ENCODE data around the gene EEPD1. TPM values are rescaled to one million over a fixed set of nuclear protein-coding genes. Genes with fewer than 3 reads are reported as not detected.

The EEPD1 gene
- total RNA-seq, 2 donors from 2014 or later, result 4.0 to 6.8 TPM

DNA sequence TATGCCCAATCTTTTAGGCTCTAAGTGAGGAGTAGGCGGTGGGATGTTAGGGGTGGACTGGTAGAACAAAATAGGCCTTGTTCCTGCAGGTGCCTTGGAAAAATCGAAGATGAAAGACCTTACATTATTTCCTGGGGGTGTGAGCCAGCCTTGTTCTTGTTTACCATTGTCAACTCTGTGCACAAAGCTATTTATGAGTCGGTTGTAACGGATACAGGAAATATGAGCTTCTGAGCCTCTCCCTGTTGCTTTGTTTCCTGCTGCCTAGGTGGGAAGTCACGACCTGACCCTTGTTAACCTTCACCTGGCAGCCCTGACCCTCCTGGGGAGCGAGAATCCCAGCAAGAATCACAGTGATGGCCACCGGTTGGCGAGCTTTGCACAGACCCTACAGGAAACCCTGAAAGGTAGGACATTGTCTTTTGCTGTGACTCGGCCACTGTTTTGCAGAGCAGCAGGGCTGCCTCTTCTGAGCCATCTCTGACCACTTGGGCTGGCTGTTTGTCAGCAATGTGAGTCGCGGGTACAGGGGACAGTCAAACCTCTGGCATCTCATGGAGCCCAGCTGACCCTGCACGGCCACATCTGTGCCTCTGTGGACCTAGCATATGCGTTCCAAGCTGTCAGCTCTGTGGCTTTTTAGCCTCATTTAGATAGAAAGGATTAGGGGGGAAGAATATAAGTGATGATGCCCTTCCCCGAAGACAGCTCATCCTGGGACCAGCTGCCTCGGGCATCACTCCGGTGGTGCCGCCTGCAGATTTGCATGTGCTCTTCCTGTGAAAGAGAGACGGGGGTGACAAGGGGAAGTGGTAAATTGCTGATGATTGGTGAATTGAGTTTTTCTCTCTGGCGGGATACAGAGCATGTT, 134.6 kb downstream of the EEPD1 start:
- Histone ChIP-seq H3K4me3 (no peak overlapping the region), H3K9me3 (no peaks in the 10 kb centered on the region)

DNA sequence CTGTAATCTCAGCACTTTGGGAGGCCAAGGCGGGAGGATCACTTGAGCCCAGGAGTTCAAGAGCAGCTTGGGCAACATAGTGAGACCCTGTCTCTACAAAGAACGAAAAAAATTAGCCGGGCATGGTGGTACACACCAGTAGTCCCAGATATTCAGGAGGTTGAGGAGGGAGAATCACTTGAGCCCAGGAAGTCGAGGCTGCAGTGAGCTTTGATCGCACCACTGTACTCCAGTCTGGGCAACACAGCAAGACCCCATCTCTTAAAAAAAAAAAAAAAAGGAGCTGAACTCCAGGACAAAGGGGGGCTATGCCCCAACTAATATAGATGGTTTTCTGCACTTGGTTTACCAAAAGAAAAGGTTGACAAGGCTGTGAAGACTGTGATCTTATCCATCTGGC, 135.4 kb downstream of the EEPD1 start:
- no peak overlapping the region for H3K4me3 ChIP-seq
- no peaks in the 10 kb centered on the region for H3K27me3 ChIP-seq
- no peak for DNase-seq (ENCODE audit: low spot score)
- H3K4me1 ChIP-seq, result peaks cover 0 to 35% of the 10 kb centered on the region in 2 donors
- H3K9me3 ChIP-seq, result no peaks in the 10 kb centered on the region
- no peak overlapping the region for H3K27ac ChIP-seq
- TF ChIP-seq, protein P1, sequence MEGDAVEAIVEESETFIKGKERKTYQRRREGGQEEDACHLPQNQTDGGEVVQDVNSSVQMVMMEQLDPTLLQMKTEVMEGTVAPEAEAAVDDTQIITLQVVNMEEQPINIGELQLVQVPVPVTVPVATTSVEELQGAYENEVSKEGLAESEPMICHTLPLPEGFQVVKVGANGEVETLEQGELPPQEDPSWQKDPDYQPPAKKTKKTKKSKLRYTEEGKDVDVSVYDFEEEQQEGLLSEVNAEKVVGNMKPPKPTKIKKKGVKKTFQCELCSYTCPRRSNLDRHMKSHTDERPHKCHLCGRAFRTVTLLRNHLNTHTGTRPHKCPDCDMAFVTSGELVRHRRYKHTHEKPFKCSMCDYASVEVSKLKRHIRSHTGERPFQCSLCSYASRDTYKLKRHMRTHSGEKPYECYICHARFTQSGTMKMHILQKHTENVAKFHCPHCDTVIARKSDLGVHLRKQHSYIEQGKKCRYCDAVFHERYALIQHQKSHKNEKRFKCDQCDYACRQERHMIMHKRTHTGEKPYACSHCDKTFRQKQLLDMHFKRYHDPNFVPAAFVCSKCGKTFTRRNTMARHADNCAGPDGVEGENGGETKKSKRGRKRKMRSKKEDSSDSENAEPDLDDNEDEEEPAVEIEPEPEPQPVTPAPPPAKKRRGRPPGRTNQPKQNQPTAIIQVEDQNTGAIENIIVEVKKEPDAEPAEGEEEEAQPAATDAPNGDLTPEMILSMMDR (IDR thresholded peaks at IDR 0.05), result no peak
- no peaks in the 10 kb centered on the region for H3K36me3 ChIP-seq

More for the DNA sequence above, 134.6 kb downstream of the EEPD1 start:
- no peaks in the 10 kb centered on the region for H3K27me3 ChIP-seq
- peaks cover 0 to 34% of the 10 kb centered on the region in 2 donors for H3K4me1 ChIP-seq
- no peaks in the 10 kb centered on the region for H3K36me3 ChIP-seq
- DNase-seq (ENCODE audit: low spot score), result no peak
- H3K27ac ChIP-seq, result no peak overlapping the region
- TF ChIP-seq, protein P1 (IDR thresholded peaks at IDR 0.05), result no peak

DNA sequence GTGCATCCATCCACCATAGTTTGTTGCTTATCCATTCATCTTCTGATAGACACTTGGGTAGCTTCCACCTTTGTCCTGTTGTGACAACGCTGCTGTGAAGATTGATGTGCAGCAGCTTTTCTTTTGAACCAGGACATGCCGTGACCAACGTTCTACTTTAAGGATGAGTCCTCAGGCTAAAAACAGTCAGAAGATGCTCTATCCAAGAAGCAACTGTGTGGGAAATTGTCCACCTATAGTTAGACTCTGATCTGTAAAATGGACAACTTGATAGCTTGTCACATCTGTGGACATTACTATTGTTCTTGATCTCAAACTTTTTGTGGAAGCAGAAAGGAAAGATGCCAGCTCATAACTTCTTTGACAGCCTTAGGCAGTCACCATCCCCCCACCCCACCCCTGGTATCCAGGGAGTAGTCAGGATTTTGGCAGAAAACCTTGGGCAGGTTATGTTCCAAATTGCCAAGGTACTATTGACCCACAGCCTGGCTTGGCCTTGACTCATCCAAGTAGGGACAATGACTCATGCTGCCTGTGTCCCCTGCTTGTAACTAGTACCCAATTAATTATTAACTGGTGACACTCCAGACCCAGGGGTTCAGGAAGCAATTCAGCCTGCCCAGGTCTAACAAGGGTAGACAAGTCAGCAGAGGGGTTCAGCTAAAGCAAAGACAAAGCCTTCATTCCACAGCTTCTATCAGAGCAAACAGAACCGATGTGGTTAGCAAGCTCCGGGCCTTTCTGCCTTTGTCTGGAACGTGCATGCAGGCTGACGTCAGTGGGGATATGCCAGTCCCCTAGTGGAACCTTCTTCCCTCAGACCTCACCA, 137.0 kb downstream of the EEPD1 start:
- Histone ChIP-seq H3K27me3 (no peaks in the 10 kb centered on the region), H3K4me1 (peaks cover 0 to 34% of the 10 kb centered on the region in 2 donors), H3K4me3 (no peak overlapping the region), H3K9me3 (no peaks in the 10 kb centered on the region), H3K36me3 (no peaks in the 10 kb centered on the region), H3K27ac (no peak overlapping the region)
- DNase-seq (ENCODE audit: low spot score), result no peak
- TF ChIP-seq, protein P1 (IDR thresholded peaks at IDR 0.05), result no peak

DNA sequence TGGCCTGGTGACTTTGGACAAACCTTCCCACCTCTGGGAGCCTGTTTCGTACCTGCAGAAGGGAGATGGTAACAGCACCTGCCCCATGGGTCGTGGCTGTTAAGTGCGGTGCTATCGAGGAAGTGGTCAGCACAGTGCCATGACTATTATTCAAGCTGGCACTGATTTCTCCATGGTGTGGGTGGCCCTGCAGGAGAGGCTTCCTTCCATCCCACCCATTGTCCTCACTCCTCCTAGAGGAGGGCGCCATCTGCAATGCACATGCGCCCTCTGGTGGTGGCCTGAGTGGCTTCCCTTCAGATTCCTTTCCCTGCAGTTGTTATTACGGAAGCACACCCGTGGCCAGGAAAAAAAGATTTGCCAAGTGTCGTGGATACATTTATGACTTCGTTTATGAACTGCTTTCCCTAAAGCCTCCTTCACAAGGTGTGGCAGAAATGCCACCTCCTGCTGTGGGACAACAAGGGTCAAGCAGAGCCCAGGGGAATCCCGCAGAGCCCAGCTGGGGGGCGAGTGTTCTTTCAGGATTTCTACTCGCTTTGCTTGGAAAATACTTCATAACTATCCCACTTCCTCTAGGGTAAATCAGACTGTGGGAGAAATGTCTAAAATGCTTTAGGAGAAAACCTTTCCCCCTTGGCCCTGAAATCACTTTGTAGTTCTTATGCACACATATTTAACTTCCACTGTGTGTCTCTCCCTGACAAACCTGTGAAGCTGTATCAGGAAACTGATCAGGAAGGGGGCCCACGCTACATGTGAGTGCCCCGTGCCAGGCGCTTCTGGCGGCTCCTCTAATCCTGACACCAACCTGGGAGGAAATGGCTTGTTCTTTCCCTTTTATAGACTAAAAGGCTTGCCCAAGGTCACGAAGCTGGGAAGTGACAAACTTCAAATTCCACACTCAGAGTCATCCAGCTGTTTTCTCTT, 138.6 kb downstream of the EEPD1 start:
- H3K4me1 ChIP-seq, result peaks cover 0 to 18% of the 10 kb centered on the region in 2 donors

More for the DNA sequence above, 138.6 kb downstream of the EEPD1 start:
- peak; percentile 89 for DNase-seq (ENCODE audit: low spot score)
- no peaks in the 10 kb centered on the region for H3K36me3 ChIP-seq
- no peaks in the 10 kb centered on the region for H3K9me3 ChIP-seq
- H3K4me3 ChIP-seq, result peak overlapping the region; percentile 34 to 40
- H3K27me3 ChIP-seq, result no peaks in the 10 kb centered on the region
- H3K27ac ChIP-seq, result peak overlapping the region; percentile 72 to 87
- TF ChIP-seq, protein P1 (IDR thresholded peaks at IDR 0.05), result peak; percentile 93 to 97

All from right atrium auricular region (tissue), 2 donors.